NCI-H345 treated with DMSO at 0.1 percent for 48 hours (cell line): Measurements from ENCODE around the gene WDR31.
"Not testable (repeated sequence)": the region's sequence is repeated elsewhere in the genome, so short reads cannot be mapped to it uniquely, and the experiment has no call there.

Source experiments
- DNase-seq: peaks from one replicate; lab custom pipeline; 2025; ENCODE audit not compliant: unreplicated experiment; lab: John Stamatoyannopoulos, UW

Gene WDR31

DNA sequence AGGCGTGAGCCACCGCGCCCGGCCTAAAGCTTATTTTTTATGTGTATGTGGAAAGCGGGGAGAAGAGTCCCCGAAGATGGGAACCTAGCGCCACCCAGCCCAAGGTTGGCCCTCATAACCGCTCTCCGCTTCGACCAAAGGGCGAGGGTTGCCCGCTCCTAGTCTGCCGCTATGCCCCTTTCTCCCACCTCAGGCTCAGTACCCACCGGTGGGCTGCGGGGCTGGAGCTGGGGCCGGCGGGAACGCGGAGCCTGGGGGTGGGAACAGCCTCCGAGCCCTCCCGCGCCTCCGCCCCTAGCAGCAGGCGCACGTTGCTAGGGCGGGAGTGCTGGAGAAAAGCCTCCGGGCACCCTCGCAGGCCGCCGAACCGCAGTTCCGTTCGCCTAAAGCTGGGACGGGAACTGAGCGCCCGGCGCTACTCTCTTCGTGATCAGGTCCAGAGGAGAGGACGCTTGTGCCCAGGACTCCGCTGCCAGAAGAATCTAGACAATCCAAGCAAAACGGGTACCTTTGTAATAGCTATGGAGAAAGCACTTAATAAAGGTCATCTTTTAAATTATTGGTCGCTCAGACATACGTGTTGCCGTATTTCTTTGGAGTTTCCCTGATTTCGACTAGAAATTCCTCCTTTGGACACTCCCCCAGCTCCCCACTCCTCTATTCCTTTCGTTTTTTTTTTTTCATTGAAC, at the start of gene WDR31:
TSS of gene WDR31 (minus strand) at position 265 of the 689 bp plus-strand sequence. CDS start 8,253 bp downstream, outside the sequence.
- peak; percentile 78 for DNase-seq

DNA sequence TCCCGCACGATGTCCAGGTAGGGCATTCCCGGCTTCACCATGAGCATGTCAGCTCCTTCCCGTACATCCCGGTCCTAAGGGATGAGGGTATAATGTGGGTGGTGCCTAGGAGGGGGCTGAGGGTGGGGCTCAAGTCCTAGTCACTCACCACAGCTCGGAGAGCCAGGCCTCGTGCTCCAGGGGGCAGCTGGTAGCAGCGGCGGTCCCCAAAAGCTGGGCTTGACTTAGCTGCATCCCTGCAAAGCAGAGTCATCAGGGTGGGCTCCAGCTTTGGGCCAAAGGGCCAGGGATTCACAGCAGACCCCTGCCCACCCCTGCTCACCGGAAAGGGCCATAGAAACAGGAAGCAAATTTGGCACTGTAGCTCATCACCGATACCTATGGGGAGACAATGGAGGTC, 49.4 kb upstream of the WDR31 start:
- DNase-seq, result no peak

DNA sequence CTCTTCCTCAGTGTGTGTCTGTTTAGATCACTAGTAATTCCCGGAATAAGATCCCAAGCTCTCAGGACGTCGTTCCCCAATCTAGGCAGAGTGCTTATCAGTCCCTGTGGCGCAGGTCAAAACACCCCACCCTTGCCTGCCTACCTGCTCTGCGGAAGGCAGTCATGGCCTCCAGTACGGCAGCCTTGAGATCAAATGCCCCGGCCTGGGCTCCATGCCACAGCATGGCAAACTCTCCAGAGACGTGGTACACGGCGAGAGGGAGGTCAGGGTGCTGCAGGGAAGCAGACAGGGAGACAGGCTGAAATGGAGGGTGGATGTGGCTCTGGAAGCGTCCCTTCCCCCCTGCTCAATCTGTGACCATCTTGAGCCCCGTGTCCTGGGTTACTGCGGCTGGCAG, 48.8 kb upstream of the WDR31 start:
- DNase-seq, result no peak

DNA sequence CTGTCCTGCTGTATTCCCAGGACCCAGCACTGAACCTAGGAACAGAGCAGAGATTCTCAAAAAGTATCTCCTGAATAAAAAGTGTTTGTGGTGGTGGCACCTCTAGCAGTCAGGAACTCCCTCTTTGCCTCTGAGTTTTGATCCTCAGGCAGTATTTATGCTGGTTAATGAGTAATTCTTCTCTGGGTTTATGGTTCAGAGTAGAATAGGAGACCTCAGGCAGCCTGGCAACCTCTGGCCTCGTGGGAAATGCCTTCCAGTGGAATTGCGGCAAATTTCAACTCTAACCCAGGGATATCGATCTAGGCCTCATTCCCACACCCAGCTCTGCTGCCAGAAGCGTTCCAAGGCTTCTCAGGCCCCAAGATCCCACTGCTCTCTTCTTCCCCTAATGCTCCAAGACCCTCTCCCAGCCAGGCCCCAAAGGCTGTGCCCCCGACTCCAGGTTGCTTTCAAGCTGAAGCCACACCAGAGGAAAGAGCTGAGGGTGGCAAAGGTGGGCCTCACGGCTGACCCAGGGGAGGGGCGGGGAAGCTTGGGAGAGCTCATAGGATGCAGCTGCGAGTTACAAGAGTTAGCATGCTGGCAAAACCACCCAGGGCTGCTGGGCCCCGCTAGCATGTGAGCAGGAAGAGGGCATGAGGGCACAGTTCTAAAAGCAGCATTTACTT, 47.6 kb upstream of the WDR31 start:
- DNase-seq, result no peak

DNA sequence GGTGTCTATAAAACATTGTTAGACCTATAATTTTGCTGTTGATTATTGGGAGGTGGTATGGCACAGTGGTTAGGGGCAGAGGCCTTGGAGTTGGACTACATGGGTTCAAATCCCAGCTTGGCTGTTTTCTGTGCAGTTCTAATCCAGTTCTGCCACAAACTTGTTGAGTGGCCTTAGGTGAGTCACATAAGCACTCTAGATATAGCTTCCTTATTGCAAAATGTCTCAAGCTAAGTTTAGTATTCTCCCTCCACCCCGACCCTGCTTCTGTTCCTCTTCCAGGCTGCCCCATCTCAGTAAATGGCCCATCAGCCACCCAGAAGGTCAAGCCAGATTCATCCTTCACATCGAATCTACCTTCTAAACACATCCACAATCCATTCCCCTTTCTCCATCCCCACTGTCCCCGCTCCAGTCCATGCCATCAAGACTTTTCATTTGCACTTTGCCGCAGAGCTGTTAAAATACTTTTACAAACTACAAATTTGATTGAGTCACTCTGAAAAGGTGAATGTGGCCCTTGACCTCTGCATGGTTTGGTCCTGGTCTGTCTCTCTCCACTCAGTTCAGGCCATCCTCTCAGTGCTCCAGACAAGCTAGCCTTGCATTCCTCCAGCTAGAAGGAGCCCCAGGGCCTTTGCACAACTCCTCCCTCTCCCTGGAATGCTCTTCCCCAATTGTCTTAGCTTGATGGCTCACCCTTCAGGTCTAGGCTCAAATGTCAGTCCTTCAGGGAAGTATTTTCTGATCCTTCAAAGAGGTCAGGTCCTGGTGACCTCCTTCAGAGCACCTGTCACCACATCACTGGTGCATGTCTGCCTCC, 46.7 kb upstream of the WDR31 start:
- no peak for DNase-seq

DNA sequence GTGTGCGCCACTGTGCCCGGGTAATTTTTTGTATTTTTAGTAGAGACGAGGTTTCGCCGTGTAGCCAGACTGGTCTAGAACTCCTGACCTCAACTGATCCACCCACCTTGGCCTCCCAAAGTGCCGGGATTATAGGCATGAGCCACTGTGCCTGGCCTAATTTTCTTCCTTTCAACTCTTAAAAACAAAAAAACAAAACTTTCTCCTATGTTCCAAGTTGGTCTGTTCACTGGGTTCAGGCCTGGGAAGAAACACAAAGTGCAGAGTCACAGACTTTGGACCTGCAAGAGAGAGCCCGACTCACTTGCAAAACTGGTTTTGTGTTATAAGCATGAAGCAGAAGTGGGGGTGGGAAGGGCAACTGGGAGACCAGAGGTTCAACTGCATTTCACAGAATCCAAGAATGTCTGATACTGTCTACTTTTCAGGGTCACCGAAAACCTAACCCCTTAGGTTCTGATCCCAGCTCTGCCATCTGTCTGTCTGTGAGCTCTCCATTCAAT, 41.9 kb upstream of the WDR31 start:
- no peak for DNase-seq

DNA sequence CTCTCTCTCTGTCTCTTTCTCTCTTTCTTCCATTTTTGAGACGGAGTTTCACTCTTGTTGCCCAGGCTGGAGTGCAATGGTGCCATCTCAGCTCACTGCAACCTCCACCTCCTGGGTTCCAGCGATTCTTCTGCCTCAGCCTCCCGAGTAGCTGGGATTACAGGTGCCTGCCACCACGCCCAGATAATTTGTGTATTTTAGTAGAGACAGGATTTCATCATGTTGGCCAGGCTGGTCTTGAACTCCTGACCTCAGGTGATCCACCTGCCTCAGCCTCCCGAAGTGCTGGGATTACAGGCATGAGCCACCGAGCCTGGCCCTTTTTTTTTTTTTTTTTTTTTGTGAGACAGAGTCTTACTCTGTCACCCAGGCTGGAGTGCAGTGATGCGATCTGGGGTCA, 41.4 kb upstream of the WDR31 start:
- not testable (repeated sequence) for DNase-seq

DNA sequence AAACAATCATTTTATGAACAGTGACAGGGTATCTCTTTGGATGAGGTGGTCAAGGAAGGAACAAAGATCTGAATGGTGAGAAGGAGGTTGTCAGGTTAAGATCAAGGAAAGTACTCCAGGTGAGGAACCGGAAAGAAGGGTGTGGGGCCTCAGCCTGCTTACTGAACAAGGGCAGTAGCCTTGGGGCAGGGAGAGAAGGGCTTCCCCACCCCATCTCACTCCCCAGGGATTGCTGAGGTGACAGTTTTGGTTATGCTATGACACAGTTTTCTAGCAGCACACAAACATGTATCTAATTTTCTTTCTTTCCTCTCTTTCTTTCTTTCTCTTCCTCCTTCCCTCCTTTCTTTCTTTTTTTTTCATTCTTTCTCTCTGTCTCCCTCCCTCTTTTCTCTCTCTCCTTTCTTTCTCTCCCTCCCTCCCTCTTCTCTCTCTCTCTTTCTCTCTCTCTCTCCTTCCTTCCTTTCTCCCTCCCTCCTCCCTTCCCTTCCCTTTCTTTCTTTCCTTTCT, 40.8 kb upstream of the WDR31 start:
- DNase-seq, result peak; percentile 47

DNA sequence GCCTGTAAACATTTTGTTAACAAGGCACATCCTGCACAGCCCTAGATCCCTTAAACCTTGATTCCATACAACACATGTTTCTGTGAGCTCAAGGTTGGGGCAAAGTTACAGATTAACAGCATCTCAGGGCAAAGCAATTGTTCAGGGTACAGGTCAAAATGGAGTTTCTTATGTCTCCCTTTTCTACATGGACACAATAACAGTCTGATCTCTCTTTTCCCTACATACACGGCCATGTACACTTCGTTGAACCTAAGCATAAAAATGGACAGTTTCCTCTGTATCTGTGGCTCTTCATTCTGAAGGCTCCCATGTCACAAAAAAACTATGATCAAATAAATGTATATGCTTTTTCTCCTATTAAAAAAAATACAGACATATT, 39.7 kb upstream of the WDR31 start:
- DNase-seq, result not testable (repeated sequence)

DNA sequence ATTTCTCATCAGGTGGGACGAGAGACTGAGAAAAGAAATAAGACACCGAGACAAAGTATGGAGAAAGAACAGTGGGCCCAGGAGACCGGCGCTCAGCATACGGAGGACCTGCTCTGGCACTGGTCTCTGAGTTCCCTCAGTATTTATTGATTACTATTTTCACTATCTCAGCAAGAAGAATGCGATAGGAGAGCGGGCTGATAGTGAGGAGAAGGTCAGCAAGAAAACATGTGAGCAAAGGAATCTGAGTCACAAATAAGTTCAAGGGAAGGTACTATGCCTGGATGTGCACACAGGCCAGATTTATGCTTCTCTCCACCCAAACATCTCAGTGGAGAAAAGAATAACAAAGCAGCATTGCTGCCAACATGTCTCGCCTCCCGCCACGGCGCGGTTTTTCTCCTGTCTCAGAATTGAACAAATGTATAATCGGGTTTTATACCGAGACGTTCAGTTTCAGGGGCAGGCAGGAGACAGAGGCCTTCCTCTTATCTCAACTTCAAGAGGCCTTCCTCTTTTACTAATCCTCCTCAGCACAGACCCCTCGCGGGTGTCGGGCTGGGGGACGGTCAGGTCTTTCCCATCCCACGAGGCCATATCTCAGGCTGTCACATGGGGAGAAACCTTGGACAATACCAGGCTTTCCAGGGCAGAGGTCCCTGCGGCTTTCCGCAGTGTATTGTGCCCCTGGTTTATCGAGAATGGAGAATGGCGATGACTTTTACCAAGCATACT, 39.2 kb upstream of the WDR31 start:
- not testable (repeated sequence) for DNase-seq

DNA sequence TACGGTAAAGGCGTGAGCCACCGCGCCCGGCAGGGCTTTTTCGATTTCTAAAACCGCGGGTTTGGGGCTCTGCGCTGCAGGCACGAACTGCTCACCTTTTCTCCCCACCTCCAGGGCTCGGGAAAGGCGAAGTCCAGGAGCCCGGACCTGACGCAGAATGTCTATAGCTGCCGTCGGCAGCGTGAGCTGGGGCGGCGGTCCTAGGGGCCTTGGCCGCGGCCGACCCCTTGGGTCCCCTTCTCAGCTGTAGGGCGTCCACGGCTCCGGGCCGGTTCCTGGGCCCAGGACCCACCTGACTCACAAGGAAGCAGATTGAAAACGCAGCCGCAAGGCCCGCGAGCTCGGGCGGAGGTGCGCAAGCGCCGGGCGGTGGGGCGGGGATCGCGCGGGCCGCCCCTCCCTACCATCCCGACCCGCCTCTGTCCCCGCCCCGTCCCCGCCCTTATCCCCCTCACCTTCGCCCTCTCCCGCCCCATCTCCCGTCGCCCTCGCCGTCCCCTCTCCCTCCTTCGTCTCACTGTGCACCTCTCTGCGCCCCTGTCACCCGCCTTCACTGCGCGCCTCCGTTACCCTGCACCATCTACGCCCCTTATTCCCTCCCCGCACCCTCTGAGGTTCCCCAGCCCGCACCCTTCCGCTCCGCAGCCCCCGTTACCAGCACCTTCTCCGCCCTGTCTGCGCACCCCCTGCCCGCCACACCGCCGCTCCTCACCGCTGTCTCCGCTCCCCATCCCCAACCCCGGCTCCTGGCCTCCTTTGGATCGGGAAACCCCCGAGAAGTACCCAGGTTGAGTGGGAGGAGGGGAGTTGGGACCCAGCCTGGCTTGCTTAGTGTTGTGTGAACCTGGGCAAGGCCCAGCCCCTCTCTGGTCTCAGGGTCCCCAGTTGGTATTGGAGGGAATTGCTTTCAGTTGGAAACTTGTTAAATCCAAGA, 36.8 kb upstream of the WDR31 start, which contains the start of gene HDHD3:
TSS of gene HDHD3 (minus strand) at position 353 of the 934 bp plus-strand sequence. CDS start 2,632 bp downstream, outside the sequence.
- DNase-seq, result peak; percentile 62

DNA sequence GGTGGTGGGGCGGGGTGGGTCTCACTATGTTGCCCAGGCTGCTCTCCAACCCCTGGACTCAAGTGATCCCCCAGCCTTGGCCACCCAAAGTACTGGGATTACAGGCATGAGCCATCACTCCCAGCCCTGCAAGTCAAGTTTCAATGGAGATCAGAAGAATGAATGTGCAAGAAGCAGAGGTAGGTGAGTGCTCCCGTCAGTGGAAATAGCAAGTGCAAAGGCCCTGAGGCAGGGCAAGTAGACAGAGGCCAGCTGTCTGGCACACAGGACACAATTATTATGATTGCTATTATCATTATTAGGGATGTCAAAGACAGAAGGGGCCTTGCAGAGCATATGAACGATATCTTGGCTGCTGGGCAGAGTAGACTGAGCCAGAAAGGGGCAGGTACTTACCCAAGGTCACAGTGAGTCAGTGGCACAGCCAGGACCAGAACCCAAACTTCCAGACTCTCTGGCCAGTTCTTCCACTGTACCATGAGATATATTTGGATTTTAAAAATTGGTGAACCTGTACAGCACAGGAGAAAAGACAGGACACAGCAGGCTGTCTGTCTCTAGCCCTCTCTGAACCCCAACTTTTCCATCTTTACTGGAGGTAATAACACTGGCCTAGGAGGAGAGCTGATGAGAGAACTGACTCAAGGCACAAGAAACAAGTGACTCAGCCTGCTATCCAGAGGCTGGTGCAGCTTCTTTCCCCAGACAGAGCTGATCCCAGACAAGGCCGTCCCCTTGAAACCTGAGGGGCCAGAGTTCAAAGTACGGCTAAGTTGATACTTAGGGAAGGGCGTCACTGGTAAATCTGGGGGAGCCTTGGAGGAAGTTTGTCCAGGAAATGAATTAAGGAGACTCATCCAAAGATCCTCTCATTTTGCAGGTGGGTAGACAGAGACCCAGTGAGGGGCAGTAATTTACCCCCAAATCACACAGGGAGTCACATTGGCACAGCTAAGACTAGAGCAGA, 35.3 kb upstream of the WDR31 start:
- DNase-seq, result no peak

DNA sequence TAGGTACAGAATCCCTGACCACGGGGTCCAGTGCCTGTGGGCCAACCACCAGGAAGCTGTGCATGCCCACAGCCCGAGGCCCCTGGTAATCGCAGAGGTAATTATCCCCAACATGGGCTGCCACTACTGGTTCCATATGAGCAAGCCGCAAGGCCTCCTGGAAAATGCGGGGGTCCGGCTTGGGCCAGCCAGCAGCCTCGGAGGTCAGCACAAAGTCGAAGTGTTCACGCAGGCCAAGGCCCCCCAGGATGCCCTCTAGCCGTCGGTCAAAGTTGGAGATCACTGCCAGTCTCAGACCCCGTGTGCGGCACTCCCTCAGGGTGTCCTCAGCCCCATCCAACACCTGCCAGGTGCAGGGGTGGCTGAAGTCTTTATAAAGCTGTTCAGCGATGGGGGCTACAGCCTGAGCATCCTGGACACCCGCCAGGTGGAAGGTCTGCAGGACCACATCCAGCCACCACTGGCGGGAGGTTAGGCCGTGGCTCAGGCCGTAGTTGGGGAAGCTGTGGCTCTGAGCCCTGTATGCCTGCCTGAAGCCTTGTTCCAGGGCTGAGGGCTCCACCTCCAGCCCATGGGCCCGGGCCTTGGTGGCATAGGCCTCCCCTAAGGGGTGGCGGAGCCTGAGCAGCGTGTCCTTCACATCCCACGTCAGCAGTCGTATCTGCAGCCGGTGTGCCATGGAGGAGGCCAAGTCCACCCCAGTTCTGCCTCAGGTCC, 33.8 kb upstream of the WDR31 start:
- no peak for DNase-seq

DNA sequence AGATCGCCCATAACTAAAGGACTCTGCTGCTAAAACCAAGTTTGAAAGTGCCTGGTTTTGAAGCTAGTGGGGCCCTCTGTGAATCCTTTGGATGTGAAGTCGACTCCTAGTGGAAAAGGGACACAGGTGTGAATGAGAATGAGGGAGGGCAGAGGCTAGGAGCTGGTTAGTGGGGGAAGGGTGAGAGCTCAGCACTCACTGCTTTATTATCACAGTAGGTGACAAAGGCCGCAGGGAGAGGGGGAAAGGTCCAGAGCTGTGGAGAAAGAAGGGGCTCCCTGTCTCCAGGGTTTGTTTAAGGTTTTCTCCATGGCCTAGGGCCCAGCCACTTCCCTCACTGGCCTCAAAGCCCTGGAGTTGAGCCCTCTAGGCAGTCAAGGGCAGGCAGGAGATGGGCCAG, 33.2 kb upstream of the WDR31 start:
- DNase-seq, result no peak

DNA sequence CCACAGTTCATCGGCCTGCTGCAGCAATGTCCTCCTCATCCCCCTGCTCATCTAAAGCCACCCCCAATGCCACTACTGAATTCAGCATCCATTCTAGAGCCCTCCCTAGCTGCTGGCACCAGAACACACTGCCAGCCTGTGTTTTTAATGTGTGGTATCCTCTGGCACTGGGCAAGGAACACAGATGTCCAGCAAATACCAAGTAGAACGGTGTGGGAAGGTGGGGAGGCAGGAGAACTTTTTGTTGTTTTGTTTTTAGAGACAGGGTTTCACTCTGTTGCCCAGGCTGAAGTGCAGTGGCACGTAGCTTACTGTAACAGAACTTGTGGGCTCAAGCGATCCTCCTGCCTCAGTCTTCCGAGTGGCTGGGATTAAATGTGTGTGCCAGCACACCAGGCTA, 32.0 kb upstream of the WDR31 start:
- no peak for DNase-seq

DNA sequence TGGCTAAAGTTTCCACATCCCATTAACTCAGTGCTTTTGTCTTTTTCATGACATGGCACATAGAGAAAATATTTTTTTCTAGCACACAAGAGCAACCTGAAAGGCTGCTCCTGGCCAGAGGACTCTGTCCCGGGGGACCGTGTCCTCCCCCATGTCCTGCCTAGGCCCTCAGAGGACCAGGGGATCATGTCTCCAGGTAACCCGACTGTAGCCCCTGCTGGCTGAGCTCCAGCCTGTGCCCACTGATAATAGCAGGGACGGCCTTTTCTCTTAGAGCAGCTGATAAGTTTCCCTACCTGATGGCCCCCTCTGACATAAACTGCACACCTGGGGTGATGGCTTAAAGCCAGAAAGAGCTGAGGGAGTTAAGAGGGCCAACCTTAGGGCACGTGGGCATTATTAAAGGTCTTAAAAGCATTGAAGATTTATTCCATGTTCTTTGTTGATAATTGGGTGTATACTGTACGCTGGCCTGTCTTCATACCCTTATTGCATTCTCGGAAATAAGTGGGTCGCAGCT, 30.8 kb upstream of the WDR31 start:
- DNase-seq, result peak; percentile 43

DNA sequence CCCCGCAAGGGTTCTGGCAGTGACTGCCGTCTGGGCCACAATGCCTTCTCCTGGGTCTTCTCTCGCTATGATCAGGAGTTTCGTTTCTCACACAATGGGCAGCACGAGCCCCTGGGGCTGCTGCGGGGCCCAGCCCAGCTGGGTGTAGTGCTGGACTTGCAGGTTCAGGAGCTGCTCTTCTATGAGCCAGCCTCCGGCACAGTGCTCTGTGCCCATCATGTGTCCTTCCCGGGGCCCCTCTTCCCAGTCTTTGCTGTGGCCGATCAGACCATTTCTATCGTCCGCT, 29.7 kb upstream of the WDR31 start:
- no peak for DNase-seq
